AG04450 (cell line): ENCODE results near the gene GSG1. TPM values are rescaled to one million over a fixed set of nuclear protein-coding genes. Genes with fewer than 3 reads are reported as not detected.

Experiments
- CTCF ChIA-PET: fragments of 300-600, 350-600 bp; formaldehyde crosslinking; extraction: SDS; loops from one replicate; lab custom pipeline; 2022; ENCODE audit warnings: antibody characterized with exemption, inconsistent platforms; lab: Charles Lee
- POLR2A ChIA-PET: fragments of 350-600 bp; formaldehyde crosslinking; extraction: SDS; loops from one replicate; lab custom pipeline; 2021; ENCODE audit warnings: antibody characterized with exemption, inconsistent platforms; lab: Yijun Ruan, JAX
- DNase-seq: peaks from one replicate; pipeline ENCODE4 v3.0.0-alpha.2; 2011; ENCODE audit warnings: low read depth, low spot score
- H3K27ac ChIP-seq: one replicate; pipeline ENCODE4 v1.5.1; 2012; ENCODE audit warnings: low read depth, low read length, control low read depth
- H3K27me3 ChIP-seq: one replicate; pipeline ENCODE4 v1.6.0; 2012; ENCODE audit warnings: low read length; ENCODE audit not compliant: control insufficient read depth, insufficient read depth
- H3K4me3 ChIP-seq: 2 replicates; pipeline ENCODE4 v1.5.1; 2011; ENCODE audit warnings: mild to moderate bottlenecking, low read depth, low read length, control low read depth
- H3K9me3 ChIP-seq: 2 replicates; pipeline ENCODE4 v1.5.1; 2012; ENCODE audit warnings: low read length; ENCODE audit not compliant: control insufficient read depth, insufficient read depth
- polyA plus RNA-seq: library from polyadenylated mRNA; depleted of rRNA; stranded (reverse); fragments of >200 nt; gene quantifications from 2 replicates; pipeline ENCODE4 v1.2.3, GENCODE V29; 2011
- TF ChIP-seq, protein P1 (sequence below): IDR thresholded peaks from 2 replicates; pipeline ENCODE4 v1.5.1; 2011; ENCODE audit warnings: low read depth, low read length, control low read depth, inconsistent platforms

The GSG1 gene
- polyA plus RNA-seq, 1 experiment: 1.6 TPM

GRCh38 chr12:13044002-13044905, 59.2 kb downstream of the GSG1 start, which contains the start of gene FAM234B:
Gene FAM234B, plus strand, starts transcription at chr12:13044381. Its CDS starts 23 bp downstream, at chr12:13044404.
- H3K9me3 ChIP-seq: no peaks in the 10 kb centered on the region; the same call in 1 of the 2 replicates
- H3K27me3 ChIP-seq: no peaks in the 10 kb centered on the region
- TF ChIP-seq, protein P1, sequence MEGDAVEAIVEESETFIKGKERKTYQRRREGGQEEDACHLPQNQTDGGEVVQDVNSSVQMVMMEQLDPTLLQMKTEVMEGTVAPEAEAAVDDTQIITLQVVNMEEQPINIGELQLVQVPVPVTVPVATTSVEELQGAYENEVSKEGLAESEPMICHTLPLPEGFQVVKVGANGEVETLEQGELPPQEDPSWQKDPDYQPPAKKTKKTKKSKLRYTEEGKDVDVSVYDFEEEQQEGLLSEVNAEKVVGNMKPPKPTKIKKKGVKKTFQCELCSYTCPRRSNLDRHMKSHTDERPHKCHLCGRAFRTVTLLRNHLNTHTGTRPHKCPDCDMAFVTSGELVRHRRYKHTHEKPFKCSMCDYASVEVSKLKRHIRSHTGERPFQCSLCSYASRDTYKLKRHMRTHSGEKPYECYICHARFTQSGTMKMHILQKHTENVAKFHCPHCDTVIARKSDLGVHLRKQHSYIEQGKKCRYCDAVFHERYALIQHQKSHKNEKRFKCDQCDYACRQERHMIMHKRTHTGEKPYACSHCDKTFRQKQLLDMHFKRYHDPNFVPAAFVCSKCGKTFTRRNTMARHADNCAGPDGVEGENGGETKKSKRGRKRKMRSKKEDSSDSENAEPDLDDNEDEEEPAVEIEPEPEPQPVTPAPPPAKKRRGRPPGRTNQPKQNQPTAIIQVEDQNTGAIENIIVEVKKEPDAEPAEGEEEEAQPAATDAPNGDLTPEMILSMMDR: peak; percentile 6; the same call in 1 of the 2 replicates
- ChIA-PET POLR2A (interaction anchor here (0.6 to 0.8 kb wide), 3 partner anchors 91 to 1215 kb away, joined by 3 to 5 read pairs (median 4); no protein-coding TSS in a partner anchor), CTCF (interaction anchor here (0.6 to 5.1 kb wide), 5 partner anchors 19 to 210 kb away, joined by 3 to 35 read pairs (median 4); no protein-coding TSS in a partner anchor)
- peak within 1 kb of the TSS; percentile 96 for H3K4me3 ChIP-seq
- H3K27ac ChIP-seq: no peak within 1 kb of the TSS
- DNase-seq: no peak

GRCh38 chr12:13042666-13043230, 60.7 kb downstream of the GSG1 start:
- DNase-seq: no peak
- POLR2A ChIA-PET: no interaction called here
- TF ChIP-seq, protein P1: no peak
- H3K27me3 ChIP-seq: no peaks in the 10 kb centered on the region
- H3K4me3 ChIP-seq: no peak overlapping the region
- H3K27ac ChIP-seq: no peak overlapping the region
- CTCF ChIA-PET: interaction anchor here (5.1 kb wide), 1 partner anchor 169 kb away, joined by 35 read pairs; no protein-coding TSS in a partner anchor
- no peaks in the 10 kb centered on the region; the same call in 1 of the 2 replicates for H3K9me3 ChIP-seq

- Histone ChIP-seq H3K27me3 (no peaks in the 10 kb centered on the region), H3K4me3 (no peak overlapping the region), H3K27ac (no peak overlapping the region), H3K9me3 (no peaks in the 10 kb centered on the region; the same call in 1 of the 2 replicates)
- ChIA-PET CTCF (no interaction called here), POLR2A (no interaction called here)
- TF ChIP-seq, protein P1: no peak
- no peak for DNase-seq
Measured at GRCh38 chr12:13041224-13041623, 62.2 kb downstream of the GSG1 start.

- CTCF ChIA-PET: interaction anchor here (0.6 to 1.0 kb wide), 2 partner anchors 40 to 173 kb away, joined by 3 to 4 read pairs; no protein-coding TSS in a partner anchor
Measured at GRCh38 chr12:13039328-13039956, 64.0 kb downstream of the GSG1 start.

More at GRCh38 chr12:13039328-13039956, 64.0 kb downstream of the GSG1 start:
- POLR2A ChIA-PET: no interaction called here
- Histone ChIP-seq H3K27ac (no peak overlapping the region), H3K9me3 (no peaks in the 10 kb centered on the region; the same call in 1 of the 2 replicates), H3K27me3 (no peaks in the 10 kb centered on the region), H3K4me3 (no peak overlapping the region)
- TF ChIP-seq, protein P1: no peak
- DNase-seq: no peak
